Endometrial microvascular endothelial cells (primary cell): ENCODE measurements around the gene SUN2. TPM values are rescaled to one million over a fixed set of nuclear protein-coding genes. Genes with fewer than 3 reads are reported as not detected.

Experiments used
- in situ Hi-C: cut with HindIII; loops from 2 replicates; pipeline ENCODE4 v1.10.0; 2017; ENCODE audit warnings: low sequenced_read_pairs, low pct_unique_long_range_greater_than_20kb; ENCODE audit errors: inconsistent ontology term
- total RNA-seq: library from RNA; depleted of rRNA; stranded (reverse); fragments of >200 nt; gene quantifications from one replicate; pipeline ENCODE4 v1.2.3, GENCODE V29; 2015; ENCODE audit errors: inconsistent ontology term

Gene SUN2
- total RNA-seq, 1 donor from 2014 or later = 114 TPM

DNA sequence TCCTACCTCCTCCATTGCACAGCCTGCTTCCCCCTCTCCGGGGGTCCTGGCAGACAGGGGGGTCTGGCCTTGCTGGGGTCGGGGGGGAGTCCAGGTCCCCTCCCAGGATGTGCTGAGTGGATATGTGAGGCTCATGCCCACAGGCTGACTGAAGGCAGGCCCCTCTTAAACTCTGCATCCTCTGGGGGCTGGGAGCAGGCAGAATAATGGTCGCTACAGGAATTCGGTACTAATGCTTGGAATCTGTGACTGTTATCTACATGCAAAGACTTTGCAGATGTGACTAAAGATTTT, 1.6 kb upstream of the SUN2 start:
- in situ Hi-C loops = no loop called here

DNA sequence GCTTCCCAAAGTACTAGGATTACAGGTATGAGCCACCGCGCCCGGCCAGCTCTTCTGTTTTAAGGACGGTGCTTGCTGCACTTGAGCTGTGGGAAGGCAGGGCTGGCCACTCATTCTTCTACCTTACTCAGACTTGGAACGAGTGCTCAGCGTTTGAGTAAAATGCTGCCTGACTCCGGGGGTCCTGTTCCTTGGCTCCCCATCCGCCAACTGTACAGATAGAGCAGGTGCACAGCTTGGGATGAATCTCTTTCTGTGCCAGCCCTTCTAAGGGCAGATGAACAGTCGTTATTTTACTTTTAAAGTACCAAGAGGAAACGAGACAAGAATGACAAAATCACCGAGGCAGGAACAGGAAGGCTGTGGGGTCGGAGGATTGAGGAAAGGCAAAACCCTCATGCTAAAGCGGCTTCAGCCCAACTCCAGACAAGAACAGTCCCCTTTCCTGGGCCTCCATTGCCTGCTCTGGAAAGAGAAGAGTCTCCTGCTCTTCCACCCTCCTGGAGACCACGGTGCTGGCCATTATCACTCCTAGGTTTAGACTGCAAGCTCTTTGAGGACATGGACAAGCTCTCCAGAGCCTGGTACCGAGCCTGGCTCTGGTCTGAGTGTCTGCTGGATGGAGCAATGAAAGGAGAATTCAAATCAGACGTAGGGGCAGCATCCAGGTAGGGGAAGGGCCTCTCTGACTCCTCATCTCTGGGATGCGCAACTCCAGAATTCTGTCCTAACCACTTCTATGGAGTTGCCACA, 1.1 kb upstream of the SUN2 start:
- in situ Hi-C loops = no loop called here

DNA sequence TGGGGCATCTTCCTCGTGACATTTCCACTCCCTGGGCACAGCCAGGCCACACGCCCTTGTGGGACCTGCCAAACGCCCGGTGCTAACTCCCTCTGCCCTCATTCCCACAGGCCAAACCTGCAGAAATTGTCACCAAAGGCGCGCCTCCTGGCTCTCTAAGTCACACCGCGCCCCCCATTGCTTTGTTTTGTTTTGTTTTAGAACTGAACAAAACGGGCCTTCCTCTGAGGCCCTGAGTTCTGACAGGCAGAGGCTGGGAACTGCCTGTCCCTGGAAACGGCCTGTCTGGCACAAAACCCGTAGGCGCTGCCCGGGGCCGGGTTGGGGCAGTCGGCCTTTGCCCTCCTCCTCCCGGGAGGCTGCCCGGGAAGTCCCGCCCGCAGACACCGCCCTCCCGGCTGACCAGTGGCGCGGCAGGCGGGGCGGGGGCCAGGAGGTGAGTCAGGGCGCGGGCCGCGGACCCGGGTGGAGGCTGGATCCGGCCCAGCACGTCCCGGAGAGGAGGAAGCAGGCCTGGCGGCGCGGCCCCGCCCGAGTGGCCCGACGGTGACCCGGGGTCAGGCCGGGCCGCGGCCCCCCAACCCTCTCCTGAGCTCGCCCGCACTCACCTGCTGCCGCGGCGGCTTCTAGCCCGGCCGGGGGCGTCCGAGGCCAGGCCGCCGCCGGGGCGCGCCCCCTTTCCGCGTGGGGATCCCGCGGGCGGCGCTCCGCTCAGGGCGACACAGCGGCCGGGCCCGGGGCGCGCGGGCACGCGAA, 465 bp downstream of the SUN2 start:
- in situ Hi-C loops = no loop called here

DNA sequence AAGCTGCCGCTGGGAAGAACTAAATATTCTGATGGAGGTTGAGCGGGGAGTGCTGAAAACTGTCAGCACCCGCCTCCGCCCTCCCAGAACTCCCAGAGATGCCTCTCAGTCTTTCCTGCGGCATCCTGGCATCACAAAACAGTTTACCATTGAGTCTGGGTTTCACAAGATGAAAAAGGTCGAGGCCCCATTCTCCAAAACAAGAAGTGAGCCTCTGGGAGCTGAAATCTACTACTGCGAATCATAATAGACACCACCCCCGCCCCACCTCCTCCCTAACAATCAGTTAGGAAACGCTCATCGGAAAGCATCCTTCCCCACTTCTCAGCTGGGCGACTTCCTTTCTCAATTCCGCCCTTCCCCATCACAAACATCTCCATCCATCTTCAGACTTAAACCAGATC, 1.0 kb downstream of the SUN2 start:
- in situ Hi-C loops = no loop called here

DNA sequence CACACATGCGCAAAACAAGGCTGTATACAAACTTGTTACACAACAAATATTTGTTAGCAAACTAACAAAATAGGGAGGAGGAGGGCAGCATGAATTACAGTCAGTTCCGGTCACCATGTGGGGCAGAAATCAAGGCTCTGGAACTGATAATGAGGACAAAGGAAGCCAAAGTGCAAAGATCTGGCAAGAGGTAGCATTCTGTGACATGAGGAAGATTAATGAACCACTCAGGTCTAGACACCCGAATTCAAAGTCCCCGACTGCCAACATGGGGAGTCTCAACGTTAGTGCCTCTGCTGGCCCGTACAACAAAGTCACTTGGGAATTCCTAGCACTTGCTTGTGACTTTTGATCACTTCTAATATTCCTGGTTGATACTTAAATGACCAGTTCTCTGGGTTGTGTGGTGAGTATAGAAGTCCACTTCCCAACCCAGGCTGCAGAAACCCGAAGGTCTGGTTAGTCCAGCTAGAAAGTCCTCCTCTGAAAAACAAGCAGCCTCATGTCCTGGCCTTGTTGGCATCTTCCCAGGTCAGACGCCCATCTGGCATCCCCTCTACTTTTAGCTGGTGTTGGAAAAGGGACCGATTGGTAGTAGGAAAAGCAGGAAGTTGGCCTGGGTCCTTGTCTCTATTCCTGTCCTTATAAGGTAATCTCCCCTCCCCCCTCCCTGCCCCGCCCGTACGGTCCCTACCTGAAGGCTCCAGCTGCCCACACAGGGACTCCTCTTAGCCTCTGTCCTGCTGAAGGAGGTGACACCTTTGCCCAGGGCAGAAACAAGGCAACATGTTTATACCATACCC, 1.6 kb downstream of the SUN2 start:
- in situ Hi-C loops = no loop called here

DNA sequence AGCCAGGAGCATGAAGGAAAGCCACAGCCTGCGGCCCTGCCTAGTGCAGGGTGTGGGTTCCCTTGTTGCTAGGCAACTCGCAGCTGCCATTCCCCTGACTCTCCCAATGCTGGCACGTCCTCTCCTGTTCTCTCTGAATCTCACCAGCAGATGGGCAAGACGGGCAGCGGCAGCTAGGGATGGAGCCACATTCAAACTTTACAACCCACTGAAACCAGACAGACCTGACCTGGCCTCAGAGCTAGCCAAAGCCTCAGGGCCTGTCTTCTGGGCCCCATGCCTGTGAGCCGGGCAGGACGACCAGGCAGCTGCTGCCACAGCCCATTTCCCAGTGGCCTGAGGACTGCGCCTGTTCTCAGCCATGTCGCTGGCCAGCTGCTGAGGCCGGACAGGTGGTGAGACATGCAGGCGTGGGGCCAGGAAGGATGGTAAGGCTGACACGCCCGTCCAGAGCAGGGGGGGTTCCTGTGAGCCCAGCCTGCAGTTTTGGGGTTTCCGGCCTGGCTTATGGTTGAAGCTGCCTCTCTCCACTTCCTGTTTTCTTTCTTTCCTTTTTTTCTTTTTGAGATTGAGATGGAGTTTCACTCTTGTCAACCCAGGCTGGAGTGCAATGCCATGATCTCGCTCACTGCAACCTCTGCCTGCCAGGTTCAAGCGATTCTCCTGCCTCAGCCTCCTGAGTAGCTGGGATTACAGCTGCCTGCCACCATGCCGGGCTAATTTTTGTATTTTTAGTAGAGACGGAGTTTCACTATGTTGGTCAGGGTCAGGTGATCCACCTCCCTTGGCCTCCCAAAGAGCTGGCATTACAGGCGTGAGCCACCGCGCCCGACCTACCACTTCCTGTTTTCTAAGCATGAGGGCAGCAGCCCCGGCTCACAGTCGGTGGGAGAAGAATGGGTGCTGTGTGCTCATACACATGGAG, 4.1 kb downstream of the SUN2 start:
- in situ Hi-C loops = no loop called here

DNA sequence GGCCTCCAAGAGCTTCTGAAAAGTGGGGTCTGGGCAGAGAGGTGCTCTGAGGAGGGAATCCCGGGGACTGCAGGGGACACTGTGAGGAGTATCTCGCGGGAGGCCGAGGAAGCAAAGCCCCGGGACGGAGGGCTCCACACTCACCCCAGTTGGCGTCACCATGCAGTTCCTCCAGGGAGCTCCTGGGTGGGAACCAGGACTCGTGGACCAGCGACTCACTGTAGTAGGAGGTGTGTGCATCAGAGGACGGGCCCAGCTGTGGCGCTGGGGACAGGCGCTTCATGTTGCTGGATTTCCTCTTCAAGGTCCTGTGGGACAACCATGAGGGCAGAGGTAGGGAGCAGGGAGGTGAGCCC, 4.8 kb downstream of the SUN2 start:
- in situ Hi-C loops = no loop called here

DNA sequence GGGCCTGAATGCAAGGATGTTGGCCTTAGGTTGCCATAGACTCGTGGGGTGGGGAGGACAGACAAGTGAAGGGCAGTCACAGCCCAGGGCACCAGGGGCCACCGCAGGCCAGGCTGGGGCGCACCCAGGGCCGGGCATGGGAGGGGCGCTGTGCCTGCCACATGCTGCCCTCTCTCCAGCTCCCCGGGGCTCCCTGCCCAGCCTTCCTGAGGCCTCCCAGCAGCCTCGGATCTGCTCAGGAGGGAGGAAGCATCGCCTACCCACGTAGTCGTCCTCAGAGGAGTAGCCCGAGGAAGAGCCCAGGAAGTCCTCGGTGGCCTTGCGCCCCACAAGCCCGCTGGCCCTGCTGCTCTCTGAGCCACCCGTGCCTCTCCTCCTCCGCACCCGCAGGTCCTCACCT, 5.2 kb downstream of the SUN2 start:
- in situ Hi-C loops = no loop called here

DNA sequence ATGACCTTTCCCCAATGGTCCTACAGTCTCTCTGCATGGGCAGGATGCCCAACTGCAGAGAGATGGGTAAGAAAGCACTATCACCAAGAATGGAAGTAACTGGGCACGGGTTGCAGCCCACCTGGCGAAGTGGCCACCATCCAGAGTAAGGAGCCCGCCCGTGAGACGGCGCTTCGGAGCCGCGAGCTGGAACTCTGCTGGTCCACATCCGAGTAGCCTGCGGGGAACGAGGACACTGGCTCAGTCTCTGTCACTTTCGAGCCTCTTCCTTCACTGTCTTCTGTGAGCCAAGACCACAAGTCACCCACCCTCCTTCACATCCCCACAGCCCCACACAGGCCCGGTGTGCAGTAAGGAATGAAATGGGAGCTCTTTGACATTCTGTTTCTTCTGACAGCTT, 5.7 kb downstream of the SUN2 start:
- in situ Hi-C loops = no loop called here

DNA sequence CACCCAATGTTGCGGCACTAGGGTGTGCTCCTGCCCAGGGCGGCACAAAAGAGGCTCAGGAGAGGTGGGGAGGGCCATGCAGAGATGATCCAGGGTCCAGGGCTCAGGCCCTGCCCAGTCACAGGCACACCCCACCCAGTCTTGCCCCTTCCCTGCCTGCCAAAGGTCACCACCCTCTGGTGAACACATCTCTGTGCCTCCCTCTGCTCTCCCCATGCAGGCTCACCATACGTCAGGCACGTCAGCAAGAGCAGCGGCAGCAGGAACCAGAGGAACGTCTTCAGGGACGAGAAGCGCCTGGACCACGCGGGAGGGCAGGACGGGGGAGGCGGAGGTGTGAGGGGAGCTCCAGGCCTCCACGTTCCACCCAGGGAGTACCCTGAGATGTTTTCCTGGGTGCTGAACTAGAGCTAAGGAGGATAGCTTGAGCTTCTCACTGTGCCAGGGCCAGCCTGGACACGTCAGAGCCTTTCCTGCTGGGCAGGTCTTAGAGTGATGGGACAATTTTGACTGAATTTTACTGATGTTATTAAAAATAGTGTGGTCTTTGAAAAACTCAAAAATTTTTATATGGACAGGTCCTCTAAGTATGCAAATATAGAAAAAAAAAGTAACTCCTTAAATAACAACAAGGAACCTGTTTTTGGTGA, 7.2 kb downstream of the SUN2 start:
- in situ Hi-C loops = no loop called here

DNA sequence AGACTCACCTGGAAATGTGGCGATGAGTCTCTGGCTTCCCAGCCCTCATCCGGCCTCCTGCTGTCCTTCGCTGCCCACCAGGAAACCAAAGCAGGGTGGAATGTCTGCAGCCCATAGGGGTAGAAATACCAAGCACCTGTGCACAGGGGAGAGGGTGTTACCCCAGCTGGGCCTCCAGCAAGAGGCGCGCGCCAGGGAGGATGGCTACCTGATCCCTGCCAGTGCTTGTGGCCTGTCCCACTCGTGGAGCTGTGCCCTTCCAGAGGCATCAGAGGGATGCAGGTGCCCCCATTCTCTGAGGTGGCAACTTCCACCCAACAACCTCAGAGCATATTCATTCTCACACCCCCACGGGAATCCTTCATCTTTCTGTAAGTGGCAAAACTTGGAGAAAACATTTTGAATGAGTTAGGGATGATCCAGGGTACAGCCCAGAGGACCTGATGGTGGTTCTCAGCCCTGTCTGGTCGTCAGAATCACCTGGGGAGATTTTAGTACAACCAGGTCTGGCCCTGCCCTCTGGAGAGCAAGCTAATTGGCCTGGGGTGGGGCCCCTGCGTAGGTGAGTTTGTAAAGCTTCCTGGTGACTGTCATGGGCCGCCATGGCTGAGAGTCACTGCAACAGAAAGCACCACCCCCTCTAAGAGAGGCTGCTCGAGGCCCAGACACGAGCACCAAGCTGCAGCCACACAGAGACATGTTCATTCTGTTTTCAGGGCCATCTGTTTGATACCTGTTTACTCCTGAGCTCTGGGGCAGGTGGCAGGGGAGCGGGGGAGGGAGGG, 9.9 kb downstream of the SUN2 start:
- in situ Hi-C loops = no loop called here

DNA sequence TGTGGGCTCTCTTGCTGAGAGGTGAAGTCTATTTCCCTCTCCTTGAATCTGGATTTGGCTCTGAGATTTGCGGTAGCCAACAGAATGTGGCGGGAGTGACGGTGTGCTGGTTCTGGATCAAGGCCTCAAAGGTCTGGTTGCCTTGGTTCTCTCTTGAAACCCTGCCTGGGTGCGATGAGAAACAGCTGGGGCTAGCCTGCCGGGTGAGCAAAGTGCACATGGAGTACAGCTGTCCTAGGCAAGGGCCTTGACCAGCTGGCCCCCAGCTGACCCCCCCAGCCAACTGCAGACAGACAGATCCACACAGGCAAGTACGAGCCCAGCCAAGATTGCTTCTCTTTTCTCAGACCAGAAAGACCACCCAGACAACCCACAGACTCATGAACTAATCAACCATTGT, 10.8 kb downstream of the SUN2 start:
- in situ Hi-C loops = no loop called here

DNA sequence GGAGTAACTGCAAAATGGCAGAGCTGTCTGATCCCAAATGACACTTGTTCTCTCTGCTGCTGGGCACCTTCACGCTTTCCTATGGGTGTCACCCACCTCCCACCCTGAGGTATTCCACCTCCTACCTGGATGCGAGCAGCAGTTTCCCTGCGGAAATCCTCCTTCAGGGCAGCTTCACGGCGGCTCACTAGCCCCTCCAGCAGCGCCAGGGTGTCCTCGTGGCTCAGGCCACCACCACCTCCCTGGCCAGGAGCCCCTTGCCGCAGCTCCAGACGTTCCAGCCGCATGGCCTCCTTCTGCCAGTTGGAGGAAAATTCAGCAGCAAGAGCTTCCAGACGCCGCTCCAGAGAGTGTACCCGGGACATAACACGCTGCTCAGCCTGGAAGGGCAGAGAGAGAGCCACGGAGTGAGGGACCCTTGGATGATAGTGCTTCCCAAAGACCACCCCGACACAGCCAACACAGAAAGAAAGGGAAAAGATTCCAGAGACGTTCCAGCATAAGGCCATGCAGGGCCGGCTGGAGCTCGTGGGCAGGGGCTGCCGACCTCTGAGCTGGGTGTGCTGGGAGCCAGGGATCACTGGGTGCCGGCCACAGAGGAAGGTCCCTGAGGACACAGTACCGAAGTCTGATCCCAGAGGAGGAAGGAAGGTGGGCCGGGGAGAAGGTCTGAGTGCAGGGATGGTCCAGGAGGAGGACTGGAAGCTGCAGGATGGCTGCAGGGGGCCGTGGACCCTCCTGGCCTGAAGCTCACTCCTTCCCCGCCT, 13.4 kb downstream of the SUN2 start:
- in situ Hi-C loops = no loop called here

DNA sequence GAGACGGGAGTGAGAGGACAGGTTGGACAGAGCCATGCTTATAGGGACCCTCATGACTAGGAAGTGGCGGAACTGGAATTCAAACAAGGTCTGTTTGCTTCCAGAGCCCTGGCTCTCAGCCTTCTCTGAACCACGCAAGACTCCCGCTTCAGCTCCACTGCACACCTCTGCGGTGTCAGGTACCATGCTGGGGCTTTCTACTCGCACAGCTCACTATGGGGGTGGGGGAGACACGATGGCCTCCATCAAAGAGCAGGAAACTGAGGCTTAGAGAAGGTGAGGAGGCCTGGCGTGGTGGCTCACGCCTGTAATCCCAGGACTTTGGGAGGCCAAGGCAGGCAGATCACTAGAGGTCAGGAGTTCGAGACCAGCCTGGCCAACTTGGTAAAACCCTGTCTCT, 14.2 kb downstream of the SUN2 start:
- in situ Hi-C loops = no loop called here

DNA sequence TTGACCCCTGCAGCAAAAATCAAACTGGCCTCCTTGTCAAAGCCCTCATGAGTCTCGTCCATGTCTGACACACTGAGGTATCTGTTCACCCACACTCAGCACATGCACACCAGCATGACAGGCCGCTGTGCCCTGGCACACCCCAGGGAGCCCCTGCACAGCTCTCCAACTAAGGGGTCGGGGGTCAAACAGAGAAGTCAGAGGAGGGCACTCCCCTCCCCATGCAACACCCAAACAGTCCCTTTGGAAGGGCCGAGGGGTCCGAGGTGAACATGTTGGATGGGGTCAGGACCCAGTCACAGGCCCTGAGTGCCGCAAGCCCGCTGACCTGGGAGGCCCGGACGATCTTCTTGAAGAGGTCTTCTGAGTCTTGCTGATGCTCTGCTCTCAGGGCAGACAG, 14.6 kb downstream of the SUN2 start:
- in situ Hi-C loops = no loop called here

DNA sequence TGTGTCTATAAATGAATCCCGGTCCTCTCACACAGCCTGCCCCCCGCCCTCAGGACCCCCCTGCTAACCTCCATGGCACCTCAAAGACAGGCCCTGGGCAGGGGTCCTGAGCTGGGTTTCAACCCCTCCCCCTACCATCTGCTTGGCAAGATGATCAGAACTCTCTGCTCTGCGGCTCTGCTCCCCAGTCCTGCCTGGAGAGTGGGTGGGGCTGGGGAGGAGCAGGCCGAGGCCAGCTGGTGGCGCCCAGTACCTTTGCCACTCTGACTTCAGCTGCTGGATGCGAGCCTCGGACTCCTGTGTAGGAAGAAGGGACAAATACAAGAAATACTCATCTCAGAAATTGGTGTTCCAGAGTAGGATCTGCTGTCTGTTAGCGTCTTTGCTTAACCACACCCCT, 15.0 kb downstream of the SUN2 start:
- in situ Hi-C loops = no loop called here

DNA sequence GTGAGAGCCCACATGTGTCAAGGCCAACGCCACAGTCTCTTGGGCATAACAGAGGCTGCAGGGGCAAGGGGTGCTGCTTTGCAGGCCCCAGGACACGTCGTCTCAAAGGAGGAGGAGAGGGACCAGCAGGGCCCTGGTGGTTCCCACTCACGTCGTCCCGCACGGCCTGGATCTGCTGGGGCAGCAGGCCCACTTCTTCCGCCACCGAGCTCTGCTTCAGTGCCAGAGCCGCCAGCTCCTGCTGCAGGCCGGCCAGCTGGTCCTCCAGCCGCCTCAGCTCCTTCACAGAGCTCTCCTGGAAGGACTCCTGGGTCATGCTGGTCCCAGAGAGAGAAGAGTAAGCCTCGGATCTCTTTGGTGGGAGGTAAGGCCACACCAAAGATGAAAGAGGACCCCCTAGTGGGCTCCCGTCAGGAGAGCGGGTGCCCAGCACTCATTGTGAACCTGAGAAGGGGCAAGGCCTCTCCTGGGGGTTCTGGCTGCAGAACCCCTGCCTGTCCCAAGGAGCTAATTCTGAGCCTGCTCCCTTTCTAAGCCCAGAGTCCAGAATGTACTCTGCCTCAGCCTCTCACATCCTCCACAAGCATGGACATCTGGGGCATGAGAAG, 15.6 kb downstream of the SUN2 start:
- in situ Hi-C loops = no loop called here
